Liver (tissue), 9 donors: ENCODE data around the gene GPR15LG. TPM values are rescaled to one million over a fixed set of nuclear protein-coding genes. Genes with fewer than 3 reads are reported as not detected.

Experiments used
- DNase-seq: peaks from one replicate; pipeline ENCODE4 v3.0.0-alpha.2; 2017; ENCODE audit warnings: low spot score
- H3K27ac ChIP-seq, 2 donors: one replicate each; pipeline ENCODE4 v1.7.0; 2013; ENCODE audit warnings: inconsistent platforms in 2 of 2, low read length in 2 of 2, control low read depth in 1 of 2, low read depth in 1 of 2, mild to moderate bottlenecking in 1 of 2
- H3K27me3 ChIP-seq, 4 donors: one replicate each; pipeline versions ENCODE4 v1.6.1 to v1.7.0; 2013; ENCODE audit warnings: low read length in 3 of 4, inconsistent platforms in 1 of 4, mild to moderate bottlenecking in 1 of 4, moderate library complexity in 1 of 4; ENCODE audit not compliant: control insufficient read depth in 4 of 4, insufficient read depth in 4 of 4
- H3K36me3 ChIP-seq, 4 donors: one replicate each; pipeline versions ENCODE4 v1.6.1 to v1.7.0; 2013; ENCODE audit warnings: low read length in 3 of 4, mild to moderate bottlenecking in 3 of 4, low read depth in 1 of 4, moderate library complexity in 1 of 4; ENCODE audit not compliant: control insufficient read depth in 4 of 4, insufficient read depth in 3 of 4
- H3K4me1 ChIP-seq, 4 donors: one replicate each; pipeline versions ENCODE4 v1.6.1 to v1.7.0; 2013; ENCODE audit warnings: low read length in 3 of 4, mild to moderate bottlenecking in 3 of 4, moderate library complexity in 1 of 4; ENCODE audit not compliant: control insufficient read depth in 4 of 4, insufficient read depth in 4 of 4
- H3K4me3 ChIP-seq, 3 donors: one replicate each; pipeline versions ENCODE4 v1.6.1 to v1.7.0; 2013; ENCODE audit warnings: low read length in 3 of 3, control low read depth in 1 of 3, low read depth in 1 of 3, mild to moderate bottlenecking in 1 of 3
- H3K9ac ChIP-seq, 2 donors: one replicate each; pipeline ENCODE4 v1.7.0; 2013; ENCODE audit warnings: low read length in 2 of 2, mild to moderate bottlenecking in 2 of 2, moderate library complexity in 2 of 2, control low read depth in 1 of 2, low read depth in 1 of 2
- H3K9me3 ChIP-seq, 4 donors: one replicate each; pipeline versions ENCODE4 v1.6.1 to v1.7.0; 2013; ENCODE audit warnings: low read length in 3 of 4; ENCODE audit not compliant: control insufficient read depth in 4 of 4
- ATF3 ChIP-seq: IDR thresholded peaks from 2 replicates; pipeline ENCODE4 v1.6.1; 2016; ENCODE audit warnings: antibody characterized with exemption
- CTCF ChIP-seq: fragments of 150-350 bp; IDR thresholded peaks from 2 replicates; pipeline ENCODE4 v1.5.1; 2017; ENCODE audit warnings: improper control_type of control experiment, low read depth, low read length; ENCODE audit not compliant: missing input control
- EGR1 ChIP-seq, 2 donors: IDR thresholded peaks; 2 replicates each; pipeline ENCODE4 v1.6.1; 2016 to 2018; ENCODE audit warnings: antibody characterized with exemption in 2 of 2, low read depth in 2 of 2
- FOXA1 ChIP-seq: IDR thresholded peaks from 2 replicates; pipeline ENCODE4 v1.6.1; 2016; ENCODE audit warnings: antibody characterized with exemption
- FOXA2 ChIP-seq: IDR thresholded peaks from 2 replicates; pipeline ENCODE4 v1.6.1; 2016; ENCODE audit warnings: antibody characterized with exemption
- GABPA ChIP-seq, 2 donors: IDR thresholded peaks in 1 of 2; conservative IDR thresholded peaks in 1 of 2; 2 replicates each; pipeline ENCODE4 v1.6.1; 2016; ENCODE audit warnings: antibody characterized with exemption in 2 of 2, mild to moderate bottlenecking in 1 of 2, moderate library complexity in 1 of 2
- HNF4A ChIP-seq, 2 donors: conservative IDR thresholded peaks; 2 replicates each; pipeline ENCODE4 v1.6.1; 2016; ENCODE audit warnings: antibody characterized with exemption in 2 of 2, mild to moderate bottlenecking in 2 of 2
- HNF4G ChIP-seq: IDR thresholded peaks from 2 replicates; pipeline ENCODE4 v1.6.1; 2016; ENCODE audit warnings: antibody characterized with exemption
- JUND ChIP-seq, 2 donors: IDR thresholded peaks; 2 replicates each; pipeline ENCODE4 v1.6.1; 2016; ENCODE audit warnings: antibody characterized with exemption in 2 of 2
- NR2F2 ChIP-seq: IDR thresholded peaks from 2 replicates; pipeline ENCODE4 v1.6.1; 2016; ENCODE audit warnings: antibody characterized with exemption
- RXRA ChIP-seq, 2 donors: IDR thresholded peaks; 2 replicates each; pipeline ENCODE4 v1.6.1; 2017 to 2018; ENCODE audit warnings: antibody characterized with exemption in 2 of 2, mild to moderate bottlenecking in 1 of 2
- SP1 ChIP-seq: IDR thresholded peaks from 2 replicates; pipeline ENCODE4 v1.6.1; 2018; ENCODE audit warnings: antibody characterized with exemption, mild to moderate bottlenecking
- YY1 ChIP-seq: IDR thresholded peaks from 2 replicates; pipeline ENCODE4 v1.6.1; 2016; ENCODE audit warnings: antibody characterized with exemption, mild to moderate bottlenecking
- WGBS: extraction: QIAGEN DNeasy Blood & Tissue Kit; methylation state at CpG from one replicate; pipeline ENCODE4 v1.1.7; 2013; 5-methylcytosine and 5-hydroxymethylcytosine counted together
- polyA plus RNA-seq, 2 donors: library from polyadenylated mRNA; stranded (reverse) in 1 of 2; unstranded in 1 of 2; fragments of 200-250 nt in 1 of 2; fragments of >200 nt in 1 of 2; fragmentation: Nextera tagmentation in 1 of 2; extraction: Ambion mirVana in 1 of 2; gene quantifications; one replicate each; pipeline versions ENCODE4 v1.2.1 to v1.2.3, GENCODE V29; 2013 to 2015
- total RNA-seq, 2 donors: library from RNA; depleted of rRNA; stranded (reverse); fragments of >200 nt; gene quantifications; one replicate each; pipeline ENCODE4 v1.2.3, GENCODE V29; 2014
- TF ChIP-seq, protein P1 (sequence below): IDR thresholded peaks from 2 replicates; pipeline ENCODE4 v1.6.1; 2016; ENCODE audit warnings: antibody characterized with exemption
- donor health status: healthy.
- donor health status: healthy.
- donor health status: healthy.
- donor health status: healthy.
- donor health status: healthy.

GPR15LG gene
- total and polyA plus RNA-seq, 4 donors, result not detected

GRCh38 chr10:84194424-84195043 is 20.9 kb downstream of the GPR15LG start, which contains the start of gene CDHR1:
Gene CDHR1 (plus strand): TSS chr10:84194537. CDS start chr10:84194761, 224 bp downstream.
- no peak for TF ChIP-seq HNF4A (conservative IDR thresholded peaks at IDR 0.05)
- no peak for TF ChIP-seq FOXA2
- TF ChIP-seq NR2F2, result no peak
- TF ChIP-seq JUND (IDR thresholded peaks at IDR 0.05), result no peak
- TF ChIP-seq FOXA1, result no peak
- no peak for TF ChIP-seq RXRA (IDR thresholded peaks at IDR 0.05)
- TF ChIP-seq CTCF, result no peak
- no peak for TF ChIP-seq YY1
- TF ChIP-seq EGR1 (IDR thresholded peaks at IDR 0.05; ENCODE audit: low read depth in 2 of 2), result no peak
- no peak for TF ChIP-seq GABPA (IDR thresholded peaks at IDR 0.05 in 1 of 2, conservative IDR thresholded peaks at IDR 0.05 in 1 of 2)
- TF ChIP-seq SP1, result no peak
- no peak for TF ChIP-seq ATF3
- TF ChIP-seq HNF4G, result no peak
- no peaks in the 10 kb centered on the region for H3K9me3 ChIP-seq
- peaks cover 0 to 11% (median 7%) of the 10 kb centered on the region in 4 donors for H3K27me3 ChIP-seq
- DNase-seq, result no peak
- peak within 1 kb of the TSS in 2 of 3 donors; percentile 8 to 53 for H3K4me3 ChIP-seq
- H3K4me1 ChIP-seq, result peaks cover 4 to 13% (median 7%) of the 10 kb centered on the region in 4 donors
- 2% methylated on average over 61 of the region's 61 CpGs for WGBS
- no peaks in the 10 kb centered on the region for H3K36me3 ChIP-seq
- no peak within 1 kb of the TSS for H3K9ac ChIP-seq
- no peak within 1 kb of the TSS for H3K27ac ChIP-seq

DNA sequence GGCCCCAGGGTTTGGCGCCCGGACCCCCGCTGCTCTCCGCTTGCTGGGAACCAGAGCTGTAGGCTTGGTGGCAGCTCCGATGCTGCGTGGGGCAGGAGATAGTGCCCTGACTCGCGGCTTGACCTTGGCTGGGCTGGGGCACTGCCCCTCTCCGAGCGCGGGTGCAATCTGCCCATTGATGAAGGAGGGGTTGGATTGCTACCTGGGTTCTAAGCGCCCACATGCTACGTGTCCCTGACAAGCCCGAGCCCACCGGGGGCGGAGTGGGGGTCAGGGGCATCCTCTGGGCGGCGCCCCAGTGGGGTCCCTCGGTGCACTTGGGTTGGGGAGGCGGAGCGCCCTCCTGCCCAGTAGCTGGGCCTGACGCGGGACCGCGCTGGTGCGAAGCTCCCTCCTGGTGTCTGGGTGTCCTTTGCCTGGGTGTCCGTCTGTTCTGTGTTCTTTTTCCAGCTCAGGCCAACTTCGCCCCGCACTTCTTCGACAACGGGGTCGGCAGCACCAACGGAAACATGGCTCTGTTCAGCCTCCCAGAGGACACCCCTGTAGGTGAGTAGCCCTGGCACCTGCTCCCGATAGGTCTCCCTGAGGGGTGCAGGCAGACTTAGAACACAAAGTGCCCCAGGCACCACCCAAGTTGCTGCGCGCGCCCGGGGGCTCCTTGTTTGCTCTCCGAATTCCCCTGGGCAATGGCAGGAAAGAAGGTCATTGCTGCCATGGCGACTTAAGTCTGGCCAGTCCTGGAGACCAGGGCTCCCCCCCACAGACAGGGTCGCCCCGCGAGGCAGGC is 21.6 kb downstream of the GPR15LG start:
- peak overlapping the region in 1 of 3 donors; percentile 53 for H3K4me3 ChIP-seq
- H3K4me1 ChIP-seq, result peaks cover 4 to 13% (median 7%) of the 10 kb centered on the region in 4 donors
- no peak for DNase-seq
- no peak overlapping the region for H3K9ac ChIP-seq
- TF ChIP-seq FOXA2, result no peak
- no peak for TF ChIP-seq SP1
- no peak for TF ChIP-seq CTCF
- no peak for TF ChIP-seq FOXA1
- TF ChIP-seq JUND (IDR thresholded peaks at IDR 0.05), result no peak
- TF ChIP-seq, protein P1, sequence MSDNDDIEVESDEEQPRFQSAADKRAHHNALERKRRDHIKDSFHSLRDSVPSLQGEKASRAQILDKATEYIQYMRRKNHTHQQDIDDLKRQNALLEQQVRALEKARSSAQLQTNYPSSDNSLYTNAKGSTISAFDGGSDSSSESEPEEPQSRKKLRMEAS, result no peak
- H3K9me3 ChIP-seq, result no peaks in the 10 kb centered on the region
- WGBS, result 17% methylated on average over 43 of the region's 43 CpGs
- no peaks in the 10 kb centered on the region for H3K36me3 ChIP-seq
- peaks cover 0 to 11% (median 7%) of the 10 kb centered on the region in 4 donors for H3K27me3 ChIP-seq
- H3K27ac ChIP-seq, result no peak overlapping the region
